Mesendoderm (in vitro differentiated cells): Measurements from ENCODE around the gene GMFB.
"Not testable (repeated sequence)": the region's sequence is repeated elsewhere in the genome, so short reads cannot be mapped to it uniquely, and the experiment has no call there.

Experiments used
- DNase-seq: peaks from one replicate; pipeline ENCODE4 v3.0.0; 2013
- H2AK5ac ChIP-seq: 2 replicates; pipeline ENCODE4 v1.6.1; 2013; ENCODE audit warnings: low read length, inconsistent platforms
- H2BK120ac ChIP-seq: 2 replicates; pipeline ENCODE4 v1.6.1; 2013; ENCODE audit warnings: low read depth, mild to moderate bottlenecking, low read length, moderate library complexity, mixed read lengths
- H2BK15ac ChIP-seq: replicated peaks from 2 replicates; pipeline ENCODE4 v1.6.1; 2013; ENCODE audit warnings: low read depth, mild to moderate bottlenecking, moderate library complexity
- H2BK5ac ChIP-seq: 2 replicates; pipeline ENCODE4 v1.6.1; 2013; ENCODE audit warnings: low read length, inconsistent platforms
- H3K18ac ChIP-seq: 2 replicates; pipeline ENCODE4 v1.6.1; 2013; ENCODE audit warnings: mild to moderate bottlenecking, low read length, mixed read lengths
- H3K23ac ChIP-seq: one replicate; pipeline ENCODE4 v1.6.1; 2013; ENCODE audit warnings: low read length
- H3K27ac ChIP-seq: 2 replicates; pipeline ENCODE4 v1.5.1; 2013; ENCODE audit warnings: low read depth, mild to moderate bottlenecking, inconsistent platforms, low read length, moderate library complexity
- H3K27me3 ChIP-seq: 2 replicates; pipeline ENCODE4 v1.6.1; 2013; ENCODE audit warnings: low read length, control low read depth, mild to moderate bottlenecking, inconsistent platforms; ENCODE audit not compliant: insufficient read depth, poor library complexity
- H3K36me3 ChIP-seq: 2 replicates; pipeline ENCODE4 v1.6.1; 2013; ENCODE audit warnings: low read length, inconsistent platforms; ENCODE audit not compliant: control insufficient read depth, insufficient read depth
- H3K4ac ChIP-seq: one replicate; pipeline ENCODE4 v1.6.1; 2013; ENCODE audit warnings: low read depth, mild to moderate bottlenecking, low read length, moderate library complexity
- H3K4me1 ChIP-seq: 2 replicates; pipeline ENCODE4 v1.6.1; 2013; ENCODE audit warnings: low read depth, low read length, inconsistent platforms; ENCODE audit not compliant: control insufficient read depth
- H3K4me2 ChIP-seq: 2 replicates; pipeline ENCODE4 v1.6.1; 2013; ENCODE audit warnings: low read length
- H3K4me3 ChIP-seq: 2 replicates; pipeline ENCODE4 v1.5.1; 2013; ENCODE audit warnings: mild to moderate bottlenecking, low read length
- H3K56ac ChIP-seq: one replicate; pipeline ENCODE4 v1.6.1; 2013; ENCODE audit warnings: low read length
- H3K79me1 ChIP-seq: 2 replicates; pipeline ENCODE4 v1.6.1; 2013; ENCODE audit warnings: low read length, inconsistent platforms
- H3K79me2 ChIP-seq: 2 replicates; pipeline ENCODE4 v1.6.1; 2013; ENCODE audit warnings: mild to moderate bottlenecking, low read length; ENCODE audit not compliant: control insufficient read depth, insufficient read depth
- H3K9ac ChIP-seq: 2 replicates; pipeline ENCODE4 v1.6.1; 2013; ENCODE audit warnings: low read length, inconsistent platforms
- H4K5ac ChIP-seq: one replicate; pipeline ENCODE4 v1.6.1; 2013; ENCODE audit warnings: low read length
- H4K8ac ChIP-seq: one replicate; pipeline ENCODE4 v1.6.1; 2013; ENCODE audit warnings: low read depth, mild to moderate bottlenecking, control low read depth, low read length, moderate library complexity
- WGBS: extraction: QIAGEN DNeasy Blood & Tissue Kit; methylation state at CpG from one replicate; pipeline ENCODE4 v1.1.7; 2013; ENCODE audit warnings: low lambda C conversion rate, missing lambda C conversion rate; ENCODE audit not compliant: insufficient coverage; ENCODE audit errors: extremely low coverage; 5-methylcytosine and 5-hydroxymethylcytosine counted together

The GMFB gene

GRCh38 chr14:54465654-54466053, 23.1 kb downstream of the GMFB start:
- no peak overlapping the region for H3K18ac ChIP-seq
- H3K4me2 ChIP-seq = no peak overlapping the region
- H3K9ac ChIP-seq = no peak overlapping the region
- no peaks in the 10 kb centered on the region for H3K27me3 ChIP-seq
- no peak overlapping the region for H2BK5ac ChIP-seq
- no peaks in the 10 kb centered on the region for H3K79me2 ChIP-seq
- H3K36me3 ChIP-seq = no peaks in the 10 kb centered on the region
- H3K27ac ChIP-seq = no peak overlapping the region
- H4K5ac ChIP-seq = no peak overlapping the region
- H2BK120ac ChIP-seq = no peak overlapping the region
- H3K4ac ChIP-seq = no peak overlapping the region
- H2AK5ac ChIP-seq = no peak overlapping the region
- H3K23ac ChIP-seq = no peak overlapping the region
- WGBS = no CpG with 5 or more reads among the region's 4 CpGs
- no peak overlapping the region for H3K4me3 ChIP-seq
- no peak overlapping the region for H2BK15ac ChIP-seq
- H4K8ac ChIP-seq = no peak overlapping the region
- DNase-seq = no peak
- H3K79me1 ChIP-seq = no peaks in the 10 kb centered on the region
- no peaks in the 10 kb centered on the region for H3K4me1 ChIP-seq
- no peak overlapping the region for H3K56ac ChIP-seq

- Histone ChIP-seq H4K5ac (no peak overlapping the region), H3K23ac (no peak overlapping the region), H2BK120ac (no peak overlapping the region), H3K79me2 (no peaks in the 10 kb centered on the region), H3K27ac (no peak overlapping the region), H2BK15ac (no peak overlapping the region), H4K8ac (no peak overlapping the region), H3K9ac (no peak overlapping the region), H2BK5ac (no peak overlapping the region), H3K27me3 (no peaks in the 10 kb centered on the region), H3K4me3 (no peak overlapping the region), H3K79me1 (no peaks in the 10 kb centered on the region), H2AK5ac (no peak overlapping the region), H3K18ac (no peak overlapping the region), H3K4me1 (no peaks in the 10 kb centered on the region), H3K56ac (no peak overlapping the region), H3K4ac (no peak overlapping the region), H3K4me2 (no peak overlapping the region), H3K36me3 (no peaks in the 10 kb centered on the region)
- no peak for DNase-seq
- WGBS = no CpG with 5 or more reads among the region's 5 CpGs
These were observed 26.7 kb downstream of the GMFB start for GRCh38 chr14:54462048-54462447.

GRCh38 chr14:54459106-54459505, 29.7 kb downstream of the GMFB start:
- no peaks in the 10 kb centered on the region for H3K4me1 ChIP-seq
- H3K4ac ChIP-seq = no peak overlapping the region
- H3K27me3 ChIP-seq = no peaks in the 10 kb centered on the region
- no peak overlapping the region for H2BK15ac ChIP-seq
- no peak overlapping the region for H2AK5ac ChIP-seq
- H2BK120ac ChIP-seq = no peak overlapping the region
- DNase-seq = no peak
- no peak overlapping the region for H3K56ac ChIP-seq
- no peaks in the 10 kb centered on the region for H3K79me2 ChIP-seq
- H4K8ac ChIP-seq = no peak overlapping the region
- no CpG with 5 or more reads among the region's 3 CpGs for WGBS
- H3K4me3 ChIP-seq = no peak overlapping the region
- H3K23ac ChIP-seq = no peak overlapping the region
- no peaks in the 10 kb centered on the region for H3K79me1 ChIP-seq
- no peaks in the 10 kb centered on the region for H3K36me3 ChIP-seq
- H2BK5ac ChIP-seq = no peak overlapping the region
- no peak overlapping the region for H3K27ac ChIP-seq
- H3K4me2 ChIP-seq = no peak overlapping the region
- no peak overlapping the region for H4K5ac ChIP-seq
- no peak overlapping the region for H3K9ac ChIP-seq
- no peak overlapping the region for H3K18ac ChIP-seq

GRCh38 chr14:54458536-54458935, 30.2 kb downstream of the GMFB start:
- H4K8ac ChIP-seq, H3K4me2 ChIP-seq, H3K56ac ChIP-seq: not testable (repeated sequence)

GRCh38 chr14:54457609-54457996, 31.2 kb downstream of the GMFB start:
- Histone ChIP-seq H3K18ac (no peak overlapping the region), H2BK120ac (no peak overlapping the region), H3K79me1 (no peaks in the 10 kb centered on the region), H3K27me3 (no peaks in the 10 kb centered on the region), H3K4me3 (no peak overlapping the region), H3K79me2 (no peaks in the 10 kb centered on the region), H3K36me3 (no peaks in the 10 kb centered on the region), H3K27ac (no peak overlapping the region), H2AK5ac (no peak overlapping the region), H2BK5ac (no peak overlapping the region), H3K9ac (no peak overlapping the region), H4K8ac (no peak overlapping the region), H3K4me1 (no peaks in the 10 kb centered on the region), H3K4me2 (no peak overlapping the region), H4K5ac (no peak overlapping the region), H3K4ac (no peak overlapping the region), H3K56ac (no peak overlapping the region), H2BK15ac (no peak overlapping the region), H3K23ac (no peak overlapping the region)
- no CpG with 5 or more reads among the region's 3 CpGs for WGBS
- DNase-seq = no peak

More at GRCh38 chr14:54458536-54458935, 30.2 kb downstream of the GMFB start:
- H3K27ac ChIP-seq, H2BK120ac ChIP-seq, H3K18ac ChIP-seq, H2BK5ac ChIP-seq, H3K9ac ChIP-seq, H3K23ac ChIP-seq, H2AK5ac ChIP-seq, DNase-seq, H3K4me3 ChIP-seq, H3K4me1 ChIP-seq, H3K27me3 ChIP-seq, H3K4ac ChIP-seq, H2BK15ac ChIP-seq, H3K36me3 ChIP-seq, H3K79me2 ChIP-seq, H3K79me1 ChIP-seq, H4K5ac ChIP-seq: not testable (repeated sequence)

GRCh38 chr14:54456820-54457608, 31.8 kb downstream of the GMFB start:
- H2AK5ac ChIP-seq, H3K4me1 ChIP-seq, H3K56ac ChIP-seq, H3K4ac ChIP-seq, H3K27me3 ChIP-seq, H4K8ac ChIP-seq, H3K18ac ChIP-seq, H4K5ac ChIP-seq, H3K79me1 ChIP-seq, H2BK5ac ChIP-seq, H3K79me2 ChIP-seq, H2BK120ac ChIP-seq, H3K4me3 ChIP-seq, H3K36me3 ChIP-seq, DNase-seq, H3K23ac ChIP-seq, H2BK15ac ChIP-seq, H3K9ac ChIP-seq, H3K27ac ChIP-seq, H3K4me2 ChIP-seq: not testable (repeated sequence)
- WGBS = no CpG with 5 or more reads among the region's 1 CpG
